Progenitor cell of endocrine pancreas (in vitro differentiated cells): ENCODE results near the gene BBS9. TPM values are rescaled to one million over a fixed set of nuclear protein-coding genes. Genes with fewer than 3 reads are reported as not detected.

ENCODE experiments used
- DNase-seq: peaks from one replicate; pipeline ENCODE4 v3.0.0; 2021; ENCODE audit warnings: low spot score; ENCODE audit not compliant: unreplicated experiment
- H3K27ac Mint-ChIP-seq: 2 replicates; pipeline ENCODE4 v1.8.0; 2021; ENCODE audit warnings: mild to moderate bottlenecking, moderate library complexity, mixed read lengths
- H3K27me3 Mint-ChIP-seq: 2 replicates; pipeline ENCODE4 v1.8.0; 2021; ENCODE audit warnings: mixed read lengths
- H3K36me3 Mint-ChIP-seq: 2 replicates; pipeline ENCODE4 v1.8.0; 2022; ENCODE audit warnings: mixed read lengths; ENCODE audit not compliant: insufficient read depth
- H3K4me1 Mint-ChIP-seq: 2 replicates; pipeline ENCODE4 v1.8.0; 2021; ENCODE audit warnings: low read depth, mixed read lengths
- H3K4me3 Mint-ChIP-seq: 2 replicates; pipeline ENCODE4 v1.8.0; 2021; ENCODE audit warnings: low read depth, mild to moderate bottlenecking, moderate library complexity, mixed read lengths
- H3K9me3 Mint-ChIP-seq: 2 replicates; pipeline ENCODE4 v1.8.0; 2021; ENCODE audit warnings: low read depth, mixed read lengths
- CTCF ChIP-seq: fragments of 200-600 bp; sonication (generic); IDR thresholded peaks from one replicate; pipeline ENCODE4 v1.5.0; 2021; ENCODE audit warnings: antibody characterized with exemption, mild to moderate bottlenecking; ENCODE audit not compliant: unreplicated experiment
- total RNA-seq: library from RNA; stranded (reverse); gene quantifications from 2 replicates; pipeline ENCODE4 v1.2.1, GENCODE V29; 2021

BBS9 gene
- total RNA-seq, 1 donor from 2014 or later: 25.5 TPM

DNA sequence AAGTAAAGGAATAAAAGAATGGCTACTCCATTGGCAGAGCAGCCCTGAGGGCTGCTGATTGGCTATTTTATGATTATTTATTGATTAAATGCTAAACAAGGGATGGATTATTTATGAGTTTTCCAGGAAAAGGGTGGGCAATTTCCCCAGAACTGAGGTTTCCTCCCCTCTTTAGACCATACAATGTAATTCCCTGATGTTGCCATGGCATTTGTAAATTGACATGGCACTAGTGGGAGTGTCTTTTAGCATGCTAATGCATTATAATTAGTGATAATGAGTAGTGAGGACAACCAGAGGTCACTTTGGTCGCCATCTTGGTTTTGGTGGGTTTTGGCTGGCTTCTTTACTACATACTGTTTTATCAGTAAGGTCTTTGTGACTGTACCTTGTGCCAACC, 55.5 kb downstream of the BBS9 start:
- DNase-seq: no peak
- H3K9me3 Mint-ChIP-seq: peaks cover 3% of the 10 kb centered on the region
- H3K36me3 Mint-ChIP-seq: peaks cover 9% of the 10 kb centered on the region
- H3K4me1 Mint-ChIP-seq: no peaks in the 10 kb centered on the region
- TF ChIP-seq CTCF: no peak
- H3K4me3 Mint-ChIP-seq: no peak overlapping the region
- H3K27ac Mint-ChIP-seq: no peak overlapping the region
- no peaks in the 10 kb centered on the region for H3K27me3 Mint-ChIP-seq

DNA sequence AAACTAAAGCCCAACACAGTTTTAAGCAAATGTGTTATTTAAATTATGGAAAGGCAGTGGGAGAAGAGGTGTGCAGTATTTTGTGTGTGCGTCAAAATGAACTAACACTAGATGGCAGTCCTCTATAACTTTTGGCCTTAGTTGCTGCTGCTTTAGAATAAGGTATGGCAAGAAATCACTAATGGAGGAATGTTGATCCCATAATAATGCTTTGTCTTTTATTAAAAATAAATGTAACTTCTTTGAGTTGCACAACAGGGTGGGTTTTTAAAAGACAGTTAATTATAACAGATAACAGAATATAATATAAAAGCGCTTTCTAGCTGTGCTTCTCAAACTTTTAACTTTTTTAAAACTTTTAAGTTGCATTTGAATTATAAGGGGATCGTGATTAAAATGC, 56.4 kb downstream of the BBS9 start:
- Mint-ChIP-seq H3K9me3 (no peaks in the 10 kb centered on the region), H3K36me3 (peaks cover 3% of the 10 kb centered on the region), H3K27me3 (no peaks in the 10 kb centered on the region), H3K4me3 (no peak overlapping the region), H3K27ac (no peak overlapping the region), H3K4me1 (peaks cover 3% of the 10 kb centered on the region)
- DNase-seq: no peak
- TF ChIP-seq CTCF: peak; percentile 78

DNA sequence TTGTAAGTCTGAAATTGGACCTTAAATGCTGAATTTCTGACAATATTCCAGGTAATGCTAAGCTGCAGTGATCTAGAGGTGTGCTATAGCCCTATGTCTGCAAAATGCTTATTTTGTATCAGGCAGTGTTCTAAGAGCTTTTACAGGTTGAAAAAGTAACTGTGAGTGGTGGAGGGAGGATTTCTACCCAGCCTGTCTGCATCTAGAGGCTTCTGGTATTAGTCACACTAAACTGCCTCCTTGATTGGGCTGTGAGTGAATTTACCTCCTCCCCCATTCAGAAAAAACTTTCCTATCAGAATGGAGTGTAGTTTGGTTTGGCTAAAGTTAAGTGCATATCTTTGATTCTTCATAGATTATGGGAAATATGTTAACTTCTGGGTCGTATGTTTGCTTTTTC, 56.8 kb downstream of the BBS9 start:
- Mint-ChIP-seq H3K27ac (no peak overlapping the region), H3K27me3 (no peaks in the 10 kb centered on the region), H3K9me3 (no peaks in the 10 kb centered on the region), H3K4me1 (peaks cover 7% of the 10 kb centered on the region), H3K36me3 (no peaks in the 10 kb centered on the region), H3K4me3 (no peak overlapping the region)
- no peak for TF ChIP-seq CTCF
- DNase-seq: no peak

DNA sequence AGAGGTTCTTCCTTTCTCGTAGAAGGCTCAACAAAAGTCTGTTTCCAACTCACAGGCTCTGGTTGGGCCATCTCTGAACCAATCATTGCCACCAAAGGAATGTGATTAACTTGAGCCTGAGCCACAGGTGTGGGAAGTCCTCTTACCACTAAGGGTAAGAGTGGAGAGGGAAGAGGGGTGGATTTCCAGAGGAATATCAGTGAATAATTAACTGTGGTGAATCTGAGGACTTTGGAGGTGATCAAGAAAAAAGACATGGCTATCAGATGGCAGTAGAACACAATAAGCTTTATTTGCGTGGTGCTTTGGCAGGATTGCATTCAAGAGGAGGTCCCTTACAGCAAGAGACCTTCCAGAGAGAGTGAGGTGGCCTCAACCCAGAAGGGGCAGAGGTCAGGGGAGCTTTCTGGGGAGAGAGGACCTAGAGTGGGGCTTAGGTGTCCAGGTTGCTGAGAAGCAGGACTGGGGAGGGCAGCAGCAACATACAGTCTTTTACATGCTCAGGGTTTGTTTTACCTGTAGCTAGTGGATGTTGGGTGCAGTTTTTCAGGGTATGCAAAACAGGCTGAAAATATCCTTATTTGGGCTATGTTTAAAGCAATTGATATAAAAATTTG, 61.4 kb downstream of the BBS9 start:
- no peak for TF ChIP-seq CTCF
- Mint-ChIP-seq H3K4me3 (no peak overlapping the region), H3K27ac (no peak overlapping the region), H3K4me1 (peaks cover 11% of the 10 kb centered on the region), H3K36me3 (peaks cover 2% of the 10 kb centered on the region), H3K27me3 (no peaks in the 10 kb centered on the region), H3K9me3 (no peaks in the 10 kb centered on the region)
- DNase-seq: no peak

DNA sequence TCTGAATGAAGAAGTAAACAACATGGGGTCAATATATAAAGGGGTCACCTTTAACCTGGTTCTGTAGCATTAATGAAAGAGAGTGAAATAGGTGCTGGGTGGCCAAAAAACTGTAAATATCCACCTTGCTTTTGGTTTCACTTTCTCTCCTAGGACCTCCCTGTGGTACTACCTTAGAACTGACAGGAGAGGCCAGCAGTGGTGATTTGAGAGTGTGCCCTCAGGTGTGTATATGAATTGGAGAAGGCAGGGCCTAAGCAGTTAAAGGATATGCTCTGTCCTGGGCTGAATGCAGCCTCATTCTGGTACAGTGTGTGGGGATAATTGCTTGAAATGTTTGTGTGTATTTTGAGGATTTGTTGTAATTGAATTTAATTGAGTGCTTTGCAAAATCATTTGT, 62.0 kb downstream of the BBS9 start:
- no peak overlapping the region for H3K4me3 Mint-ChIP-seq
- no peak for TF ChIP-seq CTCF
- H3K27ac Mint-ChIP-seq: no peak overlapping the region
- H3K4me1 Mint-ChIP-seq: peaks cover 11% of the 10 kb centered on the region
- DNase-seq: no peak
- peaks cover 2% of the 10 kb centered on the region for H3K36me3 Mint-ChIP-seq
- no peaks in the 10 kb centered on the region for H3K27me3 Mint-ChIP-seq
- no peaks in the 10 kb centered on the region for H3K9me3 Mint-ChIP-seq
